GM21825 (cell line): Measurements from ENCODE around the gene SLC27A5.
A peak's percentile ranks its signal among the peaks of the same experiment; 100 is the strongest.
"Not testable (repeated sequence)": the region's sequence is repeated elsewhere in the genome, so short reads cannot be mapped to it uniquely, and the experiment has no call there.

Experiments used
- ATAC-seq: cut with Tn5 transposase; IDR thresholded peaks from one replicate; pipeline ENCODE4 v1.9.1; 2021; ENCODE audit warnings: mild to moderate bottlenecking, moderate library complexity; ENCODE audit not compliant: unreplicated experiment

The SLC27A5 gene

DNA sequence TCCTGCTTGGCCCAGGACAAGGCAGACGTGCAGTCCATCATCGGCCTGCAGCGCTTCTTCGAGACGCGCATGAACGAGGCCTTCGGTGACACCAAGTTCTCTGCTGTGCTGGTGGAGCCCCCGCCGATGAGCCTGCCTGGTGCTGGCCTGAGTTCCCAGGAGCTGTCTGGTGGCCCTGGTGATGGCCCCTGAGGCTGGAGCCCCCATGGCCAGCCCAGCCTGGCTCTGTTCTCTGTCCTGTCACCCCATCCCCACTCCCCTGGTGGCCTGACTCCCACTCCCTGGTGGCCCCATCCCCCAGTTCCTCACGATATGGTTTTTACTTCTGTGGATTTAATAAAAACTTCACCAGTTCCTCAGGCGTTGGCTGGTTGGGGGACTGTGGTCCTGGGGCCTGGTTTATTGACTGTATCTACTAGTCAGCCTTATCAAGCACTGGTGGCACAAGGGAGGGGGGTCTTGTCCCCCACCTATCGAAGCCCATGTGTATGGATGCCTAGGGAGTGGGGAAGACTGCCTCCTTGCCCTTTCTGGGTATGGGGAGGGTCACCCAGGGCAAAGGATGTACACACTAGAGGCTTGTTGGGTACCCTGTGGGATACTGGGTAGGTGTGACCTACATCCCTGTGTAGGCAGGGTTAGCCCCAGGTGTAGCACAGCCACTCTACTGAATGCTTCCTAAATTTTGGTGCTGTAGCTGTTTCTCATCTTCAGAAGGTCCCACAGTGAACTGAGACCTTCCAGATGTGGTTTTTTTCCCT lies 38.8 kb upstream of the SLC27A5 start:
- ATAC-seq = no peak

DNA sequence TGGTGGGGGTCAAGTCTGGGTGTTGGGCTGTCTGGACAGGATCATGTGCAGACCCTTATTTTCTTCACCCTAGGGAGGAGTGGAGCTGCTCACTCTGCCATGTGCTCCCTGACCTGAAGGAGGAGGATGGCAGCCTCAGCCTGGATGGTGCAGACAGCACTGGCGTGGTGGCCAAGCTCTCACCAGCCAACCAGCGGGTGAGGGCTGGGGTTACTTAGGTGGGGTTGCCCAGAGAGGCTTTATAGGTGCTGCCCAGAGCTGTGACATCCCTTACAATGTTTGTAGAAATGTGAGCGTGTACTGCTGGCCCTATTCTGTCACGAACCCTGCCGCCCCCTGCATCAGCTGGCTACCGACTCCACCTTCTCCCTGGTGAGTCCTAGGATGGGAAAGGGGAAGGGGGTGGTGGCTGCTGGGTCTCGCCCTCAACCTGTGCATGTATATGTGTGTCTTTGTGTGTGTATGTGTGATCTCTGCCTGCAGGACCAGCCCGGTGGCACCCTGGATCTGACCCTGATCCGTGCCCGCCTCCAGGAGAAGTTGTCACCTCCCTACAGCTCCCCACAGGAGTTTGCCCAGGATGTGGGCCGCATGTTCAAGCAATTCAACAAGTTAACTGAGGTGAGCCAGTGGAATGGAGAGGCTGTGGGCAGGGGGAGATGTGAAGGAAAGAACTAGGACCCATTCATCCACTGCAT lies 38.0 kb upstream of the SLC27A5 start:
- no peak for ATAC-seq

DNA sequence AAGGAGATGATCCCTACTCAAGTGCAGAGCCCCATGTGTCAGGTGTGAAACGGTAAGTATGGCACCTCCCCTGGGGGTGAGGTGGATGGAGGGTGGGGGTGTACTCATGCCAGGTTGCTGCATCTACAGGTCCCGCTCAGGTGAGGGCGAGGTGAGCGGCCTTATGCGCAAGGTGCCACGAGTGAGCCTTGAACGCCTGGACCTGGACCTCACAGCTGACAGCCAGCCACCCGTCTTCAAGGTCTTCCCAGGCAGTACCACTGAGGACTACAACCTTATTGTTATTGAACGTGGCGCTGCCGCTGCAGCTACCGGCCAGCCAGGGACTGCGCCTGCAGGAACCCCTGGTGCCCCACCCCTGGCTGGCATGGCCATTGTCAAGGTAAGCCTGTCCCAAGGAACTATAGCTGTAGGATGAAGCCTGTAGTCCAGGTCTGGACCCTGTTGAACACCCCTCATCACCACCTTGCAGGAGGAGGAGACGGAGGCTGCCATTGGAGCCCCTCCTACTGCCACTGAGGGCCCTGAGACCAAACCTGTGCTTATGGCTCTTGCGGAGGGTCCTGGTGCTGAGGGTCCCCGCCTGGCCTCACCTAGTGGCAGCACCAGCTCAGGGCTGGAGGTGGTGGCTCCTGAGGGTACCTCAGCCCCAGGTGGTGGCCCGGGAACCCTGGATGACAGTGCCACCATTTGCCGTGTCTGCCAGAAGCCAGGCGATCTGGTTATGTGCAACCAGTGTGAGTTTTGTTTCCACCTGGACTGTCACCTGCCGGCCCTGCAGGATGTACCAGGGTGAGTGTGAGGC lies 37.3 kb upstream of the SLC27A5 start:
- no peak for ATAC-seq

DNA sequence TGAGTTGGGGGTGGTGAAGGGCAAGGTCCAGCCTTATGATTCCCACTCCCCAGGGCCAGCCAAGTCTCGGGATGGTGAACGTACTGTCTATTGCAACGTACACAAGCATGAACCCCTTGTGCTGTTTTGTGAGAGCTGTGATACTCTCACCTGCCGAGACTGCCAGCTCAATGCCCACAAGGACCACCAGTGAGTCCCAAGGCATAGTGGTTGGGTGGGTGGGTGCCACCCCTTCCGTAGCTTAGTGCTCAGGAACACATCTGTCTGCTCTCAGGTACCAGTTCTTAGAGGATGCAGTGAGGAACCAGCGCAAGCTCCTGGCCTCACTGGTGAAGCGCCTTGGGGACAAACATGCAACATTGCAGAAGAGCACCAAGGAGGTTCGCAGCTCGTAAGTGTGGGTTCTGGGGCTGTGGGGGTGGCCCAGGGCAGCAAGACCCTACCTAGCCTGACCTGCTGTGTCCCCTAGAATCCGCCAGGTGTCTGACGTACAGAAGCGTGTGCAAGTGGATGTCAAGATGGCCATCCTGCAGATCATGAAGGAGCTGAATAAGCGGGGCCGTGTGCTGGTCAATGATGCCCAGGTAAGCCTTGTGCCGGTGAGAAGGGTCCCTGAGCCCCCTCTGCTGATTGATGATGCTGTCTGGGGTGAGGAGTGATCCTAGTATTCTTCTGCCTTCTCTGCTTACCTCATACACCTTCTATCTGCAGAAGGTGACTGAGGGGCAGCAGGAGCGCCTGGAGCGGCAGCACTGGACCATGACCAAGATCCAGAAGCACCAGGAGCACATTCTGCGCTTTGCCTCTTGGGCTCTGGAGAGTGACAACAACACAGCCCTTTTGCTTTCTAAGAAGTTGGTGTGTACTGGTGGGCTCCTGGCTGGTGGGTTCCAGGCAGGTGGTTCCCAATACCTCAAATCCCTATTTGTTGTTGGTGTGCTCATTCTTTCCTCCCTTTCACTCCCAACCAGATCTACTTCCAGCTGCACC lies 35.8 kb upstream of the SLC27A5 start:
- no peak for ATAC-seq

DNA sequence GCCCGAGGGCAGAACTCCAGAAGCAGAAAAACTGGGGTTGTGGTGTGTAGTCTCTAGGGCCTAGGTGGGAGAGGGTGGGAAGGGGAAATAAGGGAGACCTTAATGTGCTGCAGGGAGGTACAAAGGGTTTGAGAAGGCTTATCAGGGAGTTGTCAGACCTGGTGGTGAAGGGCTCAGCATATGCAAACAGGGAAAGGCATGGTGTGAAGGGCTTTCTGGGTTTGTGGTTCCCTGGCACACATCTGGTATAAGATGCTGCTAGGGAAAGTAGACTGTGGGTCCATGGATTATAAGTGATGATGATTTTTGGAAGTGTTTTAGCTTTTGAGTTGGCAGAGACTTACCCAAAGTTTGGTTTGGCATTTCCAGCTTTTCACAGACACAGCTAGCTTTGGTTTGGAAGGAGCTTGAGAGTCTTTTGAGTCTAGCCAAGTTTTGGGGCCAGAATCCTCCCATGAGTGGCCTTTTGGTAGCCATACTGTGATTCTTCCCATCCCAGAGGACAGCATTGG lies 34.3 kb upstream of the SLC27A5 start:
- ATAC-seq = no peak

DNA sequence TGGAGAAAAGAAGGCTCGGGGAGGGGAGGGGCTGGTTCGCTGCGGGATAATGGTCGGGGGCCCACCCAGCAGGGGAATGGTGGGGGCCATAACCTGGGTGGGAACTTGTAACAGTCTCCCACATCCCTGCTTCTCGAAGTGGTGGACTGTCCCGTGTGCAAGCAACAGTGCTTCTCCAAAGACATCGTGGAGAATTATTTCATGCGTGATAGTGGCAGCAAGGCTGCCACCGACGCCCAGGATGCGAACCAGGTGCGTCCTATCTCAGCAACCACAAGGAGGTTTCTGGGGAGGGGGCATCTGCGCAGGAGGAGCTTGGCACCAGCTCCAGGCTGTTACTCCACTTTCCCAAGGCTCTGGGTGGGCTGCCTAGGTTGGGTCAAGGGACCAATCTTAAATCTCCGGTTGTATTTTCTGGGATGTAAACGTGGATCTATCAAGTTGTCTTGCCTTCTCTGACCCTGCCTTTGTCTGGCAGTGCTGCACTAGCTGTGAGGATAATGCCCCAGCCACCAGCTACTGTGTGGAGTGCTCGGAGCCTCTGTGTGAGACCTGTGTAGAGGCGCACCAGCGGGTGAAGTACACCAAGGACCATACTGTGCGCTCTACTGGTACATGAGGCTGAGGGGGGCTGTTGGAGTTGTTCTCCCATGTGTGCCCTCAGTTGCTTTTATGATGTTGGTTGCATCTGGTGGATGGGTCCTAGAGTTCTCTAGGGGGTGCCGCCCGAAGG lies 33.7 kb upstream of the SLC27A5 start:
- ATAC-seq = no peak

DNA sequence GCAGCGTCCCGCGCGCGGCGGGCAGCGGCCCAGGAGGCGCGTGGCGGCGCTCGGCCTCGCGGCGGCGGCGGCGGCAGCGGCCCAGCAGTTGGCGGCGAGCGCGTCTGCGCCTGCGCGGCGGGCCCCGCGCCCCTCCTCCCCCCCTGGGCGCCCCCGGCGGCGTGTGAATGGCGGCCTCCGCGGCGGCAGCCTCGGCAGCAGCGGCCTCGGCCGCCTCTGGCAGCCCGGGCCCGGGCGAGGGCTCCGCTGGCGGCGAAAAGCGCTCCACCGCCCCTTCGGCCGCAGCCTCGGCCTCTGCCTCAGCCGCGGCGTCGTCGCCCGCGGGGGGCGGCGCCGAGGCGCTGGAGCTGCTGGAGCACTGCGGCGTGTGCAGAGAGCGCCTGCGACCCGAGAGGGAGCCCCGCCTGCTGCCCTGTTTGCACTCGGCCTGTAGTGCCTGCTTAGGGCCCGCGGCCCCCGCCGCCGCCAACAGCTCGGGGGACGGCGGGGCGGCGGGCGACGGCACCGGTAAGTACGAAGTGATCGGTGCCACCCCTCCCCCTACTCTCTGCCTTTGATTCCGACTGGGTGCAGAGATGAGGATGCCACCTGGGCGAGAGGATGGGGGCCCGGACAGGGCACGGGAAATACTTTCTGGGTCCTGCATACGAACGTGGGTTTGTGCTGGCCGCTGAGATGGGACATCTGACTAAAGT lies 32.9 kb upstream of the SLC27A5 start:
- ATAC-seq = peak; percentile 35

DNA sequence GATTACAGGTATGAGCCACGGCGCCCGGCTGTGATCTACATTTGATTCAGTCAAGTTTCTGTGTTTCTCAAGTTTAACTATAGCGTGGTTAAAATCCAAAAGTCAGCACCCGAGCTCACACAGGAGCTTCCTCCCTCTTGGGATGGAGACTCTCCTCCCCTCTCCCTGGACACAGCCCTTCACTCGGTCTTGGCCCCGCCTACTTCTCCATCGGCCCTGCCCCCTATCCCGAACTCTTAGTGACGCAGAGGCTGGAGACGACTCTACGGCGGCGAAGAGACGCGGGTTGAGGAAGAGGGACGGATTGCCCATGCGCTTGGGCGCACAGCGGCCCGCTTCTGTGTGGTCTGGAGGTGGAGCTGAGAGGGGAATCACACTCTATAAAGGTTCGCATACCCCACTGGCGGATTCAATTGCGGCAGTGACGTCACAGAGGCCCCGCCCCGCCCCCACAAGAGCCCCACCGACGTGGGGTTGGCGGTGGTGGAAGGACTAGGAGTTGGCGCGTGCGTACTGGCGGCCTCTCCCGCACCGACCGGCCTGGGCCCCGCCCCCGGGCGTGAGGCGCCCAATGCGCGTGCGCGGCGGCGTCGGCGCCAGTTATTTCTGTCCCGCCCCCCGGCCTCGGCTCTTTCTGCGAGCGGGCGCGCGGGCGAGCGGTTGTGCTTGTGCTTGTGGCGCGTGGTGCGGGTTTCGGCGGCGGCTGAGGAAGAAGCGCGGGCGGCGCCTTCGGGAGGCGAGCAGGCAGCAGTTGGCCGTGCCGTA lies 32.2 kb upstream of the SLC27A5 start, which contains the start of gene TRIM28:
TSS of gene TRIM28 (plus strand) at position 239 of the 765 bp plus-strand sequence. CDS start 694 bp downstream, outside the sequence.
- peak; percentile 81 for ATAC-seq

DNA sequence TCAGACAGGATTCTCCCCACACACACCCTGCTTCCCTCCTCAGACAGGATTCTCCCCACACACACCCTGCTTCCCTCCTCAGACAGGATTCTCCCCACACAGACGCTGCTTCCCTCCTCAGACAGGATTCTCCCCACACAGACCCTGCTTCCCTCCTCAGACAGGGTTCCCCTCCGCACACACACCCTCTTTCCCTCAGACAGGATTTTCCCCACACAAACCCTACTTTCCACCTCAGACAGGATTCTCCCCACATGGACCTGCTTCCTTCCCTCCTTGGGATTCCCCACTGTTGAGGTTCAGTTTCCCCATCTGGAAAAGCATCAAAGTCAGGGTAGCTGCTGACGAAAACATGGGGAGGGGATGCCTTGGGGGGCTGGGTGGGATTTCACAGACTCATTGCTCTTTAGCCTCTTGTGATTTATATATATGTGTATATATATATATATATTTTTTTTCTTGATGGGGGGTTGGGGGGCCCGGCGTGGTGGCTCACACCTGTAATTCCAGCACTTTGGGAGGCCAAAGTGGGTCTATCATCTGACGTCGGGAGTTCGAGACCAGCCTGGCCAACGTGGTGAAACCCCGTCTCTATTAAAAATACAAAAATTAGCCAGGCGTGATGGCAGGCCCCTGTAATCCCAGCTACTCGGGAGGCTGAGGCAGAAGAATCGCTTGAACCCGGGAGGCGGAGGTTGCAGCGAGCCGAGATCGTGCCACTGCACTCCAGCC lies 31.0 kb upstream of the SLC27A5 start:
- not testable (repeated sequence) for ATAC-seq

DNA sequence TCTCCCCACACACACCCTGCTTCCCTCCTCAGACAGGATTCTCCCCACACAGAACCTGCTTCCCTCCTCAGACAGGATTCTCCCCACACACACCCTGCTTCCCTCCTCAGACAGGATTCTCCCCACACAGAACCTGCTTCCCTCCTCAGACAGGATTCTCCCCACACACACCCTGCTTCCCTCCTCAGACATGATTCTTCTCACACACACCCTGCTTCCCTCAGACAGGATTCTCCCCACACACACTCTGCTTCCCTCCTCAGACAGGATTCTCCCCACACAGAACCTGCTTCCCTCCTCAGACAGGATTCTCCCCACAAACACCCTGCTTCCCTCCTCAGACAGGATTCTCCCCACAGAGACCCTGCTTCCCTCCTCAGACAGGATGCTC lies 27.4 kb upstream of the SLC27A5 start:
- not testable (repeated sequence) for ATAC-seq

DNA sequence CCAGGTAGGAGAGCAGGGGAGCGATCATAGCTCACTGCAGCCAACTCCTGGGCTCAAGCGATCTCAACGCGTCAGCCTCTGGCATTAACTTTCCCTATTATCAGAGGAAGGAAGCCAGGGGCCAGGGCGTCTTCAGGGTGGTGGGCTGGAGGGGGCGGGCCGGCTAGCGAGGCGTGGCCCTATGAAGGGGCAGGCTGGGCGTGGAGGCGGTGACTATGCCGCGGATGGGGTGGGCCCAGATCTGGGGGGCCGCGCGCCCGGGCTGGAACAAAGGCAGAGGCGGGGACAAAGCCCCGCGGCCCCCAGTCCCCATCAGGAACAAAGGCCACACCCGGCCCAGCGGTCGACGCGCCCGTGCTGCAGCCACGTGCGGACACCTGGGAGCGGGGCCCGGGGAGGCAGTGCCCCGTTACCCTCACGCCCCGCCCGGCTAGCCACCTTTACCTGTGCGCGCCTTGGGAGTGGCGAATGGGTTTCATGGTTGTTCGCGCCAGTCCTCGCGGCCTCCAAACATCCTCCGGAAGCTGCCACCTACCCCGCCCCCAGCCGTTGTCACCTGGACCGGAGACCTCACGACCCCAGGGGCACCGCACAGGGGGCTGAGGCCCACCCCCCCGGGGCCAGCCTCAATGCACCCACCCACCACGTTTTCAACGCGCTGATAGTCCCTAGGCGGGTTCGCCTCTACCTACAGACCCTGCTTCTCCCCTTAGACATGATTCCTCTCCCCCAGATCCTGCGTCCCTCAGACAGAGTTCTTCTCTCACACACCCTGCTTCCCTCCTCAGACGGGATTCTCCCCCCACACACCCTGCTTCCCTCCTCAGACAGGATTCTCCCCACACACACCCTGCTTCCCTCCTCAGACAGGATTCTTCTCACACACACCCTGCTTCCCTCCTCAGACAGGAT lies 26.7 kb upstream of the SLC27A5 start:
- ATAC-seq = no peak

DNA sequence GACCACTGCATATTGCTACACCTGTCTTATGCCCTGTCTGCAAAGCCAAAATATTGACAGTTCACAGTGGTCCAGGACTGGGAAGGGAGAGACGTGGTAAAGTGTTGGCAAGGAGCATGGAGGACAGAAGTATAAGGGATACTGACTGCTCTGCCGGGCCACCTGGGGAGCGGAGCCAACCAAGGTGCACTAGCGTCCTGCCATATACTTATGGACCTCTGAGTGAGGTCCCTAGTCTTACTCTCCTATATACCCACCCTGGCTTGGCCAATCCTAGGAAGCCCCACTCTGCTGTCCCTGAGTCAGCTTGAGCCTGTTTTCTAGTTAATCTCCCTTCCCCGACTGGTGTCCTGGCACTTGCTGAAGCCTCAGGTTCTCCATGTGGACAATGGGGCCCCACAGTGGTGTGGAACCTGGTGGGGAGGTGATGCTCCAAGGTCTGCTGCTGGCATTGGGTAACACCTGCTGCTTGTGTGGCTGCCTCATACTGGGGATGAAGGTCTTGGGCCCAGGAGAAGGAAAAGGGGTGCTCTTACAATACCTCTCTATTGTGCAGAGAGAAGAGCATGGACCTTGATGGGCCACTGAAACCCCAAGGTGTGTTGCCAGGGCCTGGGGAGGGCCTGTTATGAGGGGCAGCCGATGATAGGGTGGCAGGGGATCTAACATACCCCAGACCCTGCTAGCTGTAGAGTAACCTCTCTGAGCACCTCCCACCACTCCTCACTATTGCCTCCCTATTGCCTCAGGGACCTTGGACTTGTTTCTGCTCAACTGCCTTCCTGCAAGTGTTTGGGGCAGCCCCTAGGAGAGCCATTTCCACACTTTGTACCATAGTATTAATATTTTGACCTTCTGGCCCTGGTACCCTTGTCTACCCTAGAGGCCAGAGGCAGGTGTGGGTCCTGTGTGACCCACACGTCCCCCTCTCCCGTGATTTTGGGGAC lies 25.3 kb upstream of the SLC27A5 start:
- no peak for ATAC-seq

DNA sequence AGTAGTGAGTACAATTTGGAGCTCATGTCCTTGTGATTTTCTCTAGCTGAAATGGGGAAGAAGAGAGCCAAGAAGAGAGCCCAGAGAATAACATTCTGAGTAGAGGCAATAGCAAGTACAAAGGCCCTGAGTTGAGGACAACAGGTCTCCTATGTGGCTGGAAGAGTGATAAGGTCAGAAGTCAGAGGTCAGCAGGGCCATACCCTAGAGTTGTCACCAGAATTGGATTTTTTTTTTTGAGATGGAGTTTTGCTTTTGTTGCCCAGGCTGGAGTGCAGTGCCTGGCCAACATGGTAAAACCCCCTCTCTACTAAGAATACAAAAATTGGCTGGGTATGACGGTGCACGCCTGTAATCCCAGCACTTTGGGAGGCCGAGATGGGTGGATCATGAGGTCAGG lies 24.1 kb upstream of the SLC27A5 start:
- no peak for ATAC-seq

DNA sequence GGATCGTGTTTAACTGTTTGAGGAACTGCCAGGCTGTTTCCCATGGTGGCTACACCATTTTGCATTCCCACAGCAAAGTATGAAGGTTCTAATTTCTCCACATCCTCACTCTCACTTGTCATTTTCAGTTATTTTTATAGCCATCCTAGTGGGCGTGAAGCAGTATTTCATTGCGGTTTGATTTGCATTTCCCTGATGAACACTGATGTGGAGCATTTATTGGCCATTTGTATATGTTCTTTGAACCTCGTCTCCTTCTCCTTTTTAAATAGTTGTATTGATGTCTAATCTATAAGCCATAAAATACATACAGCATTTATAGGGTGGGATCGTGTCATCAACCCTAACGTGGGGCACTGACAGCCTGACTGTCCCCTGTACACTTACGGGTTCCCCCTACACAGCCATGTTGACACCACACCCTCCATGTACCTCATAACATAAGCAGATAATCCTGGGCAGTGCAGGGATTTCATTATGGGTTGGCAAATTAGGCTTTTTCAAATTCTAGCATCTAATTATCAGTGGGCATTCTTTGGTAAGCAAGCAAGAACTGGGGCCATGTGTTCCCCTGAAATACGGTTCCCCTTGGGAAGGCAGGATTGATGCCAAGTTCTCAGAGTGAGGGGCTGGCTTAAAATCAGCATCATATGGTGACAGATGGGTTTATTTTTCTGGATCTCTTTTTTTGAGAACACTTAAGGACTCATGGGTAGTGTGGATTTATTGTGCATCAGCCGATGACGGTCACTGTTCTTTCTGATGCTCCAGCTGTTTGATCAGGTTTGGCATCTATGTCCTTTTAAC lies 19.4 kb upstream of the SLC27A5 start:
- ATAC-seq = no peak
